Measurements from ENCODE around the gene GPM6B.

GRCh38 chrX:13759152-13759718 is 57.7 kb downstream of the GPM6B start:
- TF ChIP-seq CTCF (IDR thresholded peaks at IDR 0.05) (no peak), POLR2A (IDR thresholded peaks at IDR 0.05) (no peak), EP300 (IDR thresholded peaks at IDR 0.05) (no peak)

All from tibial nerve (tissue), 4 donors.